Parathyroid adenoma (tissue), 2 donors: Measurements from ENCODE around the gene GPR176.

Experiments used
- H2AFZ ChIP-seq: fragments of 300-600 bp; sonication (generic); one replicate; pipeline ENCODE4 v1.7.0; 2017; ENCODE audit warnings: antibody characterized with exemption, mild to moderate bottlenecking
- H3K27ac ChIP-seq: fragments of 300-600 bp; sonication (generic); one replicate; pipeline ENCODE4 v1.7.0; 2017
- H3K27me3 ChIP-seq: fragments of 300-600 bp; sonication (generic); one replicate; pipeline ENCODE4 v1.7.0; 2017; ENCODE audit warnings: low read length; ENCODE audit not compliant: control insufficient read depth, insufficient read depth
- H3K36me3 ChIP-seq: fragments of 300-600 bp; sonication (generic); one replicate; pipeline ENCODE4 v1.7.0; 2017; ENCODE audit warnings: low read length; ENCODE audit not compliant: control insufficient read depth, insufficient read depth
- H3K4me1 ChIP-seq: fragments of 300-600 bp; sonication (generic); one replicate; pipeline ENCODE4 v1.7.0; 2017; ENCODE audit warnings: control low read depth
- H3K4me2 ChIP-seq: fragments of 300-600 bp; sonication (generic); one replicate; pipeline ENCODE4 v1.7.0; 2017; ENCODE audit warnings: low read length
- H3K4me3 ChIP-seq: fragments of 300-600 bp; sonication (generic); one replicate; pipeline ENCODE4 v1.7.0; 2017; ENCODE audit warnings: low read depth, low read length
- H3K79me2 ChIP-seq: fragments of 300-600 bp; sonication (generic); one replicate; pipeline ENCODE4 v1.7.0; 2017; ENCODE audit warnings: control low read depth
- H3K9ac ChIP-seq: fragments of 300-600 bp; sonication (generic); one replicate; pipeline ENCODE4 v1.7.0; 2017; ENCODE audit warnings: mild to moderate bottlenecking
- H3K9me3 ChIP-seq: fragments of 300-600 bp; sonication (generic); one replicate; pipeline ENCODE4 v1.7.0; 2017; ENCODE audit warnings: low read length; ENCODE audit not compliant: control insufficient read depth
- TF ChIP-seq, protein P1 (sequence below): fragments of 300-600 bp; sonication (generic); IDR thresholded peaks from one replicate; pipeline ENCODE4 v1.7.0; 2017; ENCODE audit warnings: antibody characterized with exemption, mild to moderate bottlenecking
- donor health status: primary hyperparathyroidism.

The GPR176 gene

GRCh38 chr15:39797407-39797806 lies 122.7 kb downstream of the GPR176 start:
- Histone ChIP-seq H3K9ac (no peak overlapping the region), H3K4me3 (no peak overlapping the region), H3K79me2 (no peaks in the 10 kb centered on the region), H2AFZ (no peak overlapping the region), H3K27me3 (no peaks in the 10 kb centered on the region), H3K4me1 (no peaks in the 10 kb centered on the region), H3K4me2 (no peak overlapping the region), H3K36me3 (no peaks in the 10 kb centered on the region), H3K9me3 (no peaks in the 10 kb centered on the region), H3K27ac (no peak overlapping the region)
- TF ChIP-seq, protein P1, sequence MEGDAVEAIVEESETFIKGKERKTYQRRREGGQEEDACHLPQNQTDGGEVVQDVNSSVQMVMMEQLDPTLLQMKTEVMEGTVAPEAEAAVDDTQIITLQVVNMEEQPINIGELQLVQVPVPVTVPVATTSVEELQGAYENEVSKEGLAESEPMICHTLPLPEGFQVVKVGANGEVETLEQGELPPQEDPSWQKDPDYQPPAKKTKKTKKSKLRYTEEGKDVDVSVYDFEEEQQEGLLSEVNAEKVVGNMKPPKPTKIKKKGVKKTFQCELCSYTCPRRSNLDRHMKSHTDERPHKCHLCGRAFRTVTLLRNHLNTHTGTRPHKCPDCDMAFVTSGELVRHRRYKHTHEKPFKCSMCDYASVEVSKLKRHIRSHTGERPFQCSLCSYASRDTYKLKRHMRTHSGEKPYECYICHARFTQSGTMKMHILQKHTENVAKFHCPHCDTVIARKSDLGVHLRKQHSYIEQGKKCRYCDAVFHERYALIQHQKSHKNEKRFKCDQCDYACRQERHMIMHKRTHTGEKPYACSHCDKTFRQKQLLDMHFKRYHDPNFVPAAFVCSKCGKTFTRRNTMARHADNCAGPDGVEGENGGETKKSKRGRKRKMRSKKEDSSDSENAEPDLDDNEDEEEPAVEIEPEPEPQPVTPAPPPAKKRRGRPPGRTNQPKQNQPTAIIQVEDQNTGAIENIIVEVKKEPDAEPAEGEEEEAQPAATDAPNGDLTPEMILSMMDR: no peak

GRCh38 chr15:39796601-39797000 lies 123.5 kb downstream of the GPR176 start:
- Histone ChIP-seq H3K79me2 (no peaks in the 10 kb centered on the region), H3K9me3 (no peaks in the 10 kb centered on the region), H3K9ac (no peak overlapping the region), H3K4me1 (no peaks in the 10 kb centered on the region), H3K4me3 (no peak overlapping the region), H3K27me3 (no peaks in the 10 kb centered on the region), H2AFZ (no peak overlapping the region), H3K36me3 (no peaks in the 10 kb centered on the region), H3K4me2 (no peak overlapping the region), H3K27ac (no peak overlapping the region)
- TF ChIP-seq, protein P1: no peak

DNA sequence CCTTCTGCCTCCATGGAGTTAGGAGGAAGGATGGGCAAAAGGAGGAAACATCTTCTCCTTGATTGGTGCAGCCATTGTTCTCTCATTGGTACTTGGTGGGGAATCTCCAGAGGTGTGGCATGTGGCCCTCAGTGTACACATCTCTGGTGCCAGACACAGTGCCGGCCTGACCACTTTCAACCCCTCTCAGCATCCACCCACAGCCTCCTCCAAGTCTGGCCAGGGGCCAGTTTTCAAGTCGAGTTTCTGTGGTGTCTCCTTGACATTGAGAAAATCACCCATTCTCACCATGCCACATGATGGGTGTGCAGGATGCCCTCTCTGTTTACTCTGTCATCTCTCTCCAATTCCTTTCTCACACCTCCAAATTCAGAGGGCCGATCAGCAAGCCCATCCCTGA lies 124.6 kb downstream of the GPR176 start:
- H3K4me2 ChIP-seq: no peak overlapping the region
- TF ChIP-seq, protein P1: no peak
- no peak overlapping the region for H3K9ac ChIP-seq
- H3K9me3 ChIP-seq: no peaks in the 10 kb centered on the region
- H3K4me1 ChIP-seq: no peaks in the 10 kb centered on the region
- no peaks in the 10 kb centered on the region for H3K27me3 ChIP-seq
- no peaks in the 10 kb centered on the region for H3K36me3 ChIP-seq
- no peak overlapping the region for H2AFZ ChIP-seq
- no peak overlapping the region for H3K4me3 ChIP-seq
- no peak overlapping the region for H3K27ac ChIP-seq
- no peaks in the 10 kb centered on the region for H3K79me2 ChIP-seq

GRCh38 chr15:39794954-39795353 lies 125.1 kb downstream of the GPR176 start:
- H3K4me3 ChIP-seq: no peak overlapping the region
- TF ChIP-seq, protein P1: no peak

DNA sequence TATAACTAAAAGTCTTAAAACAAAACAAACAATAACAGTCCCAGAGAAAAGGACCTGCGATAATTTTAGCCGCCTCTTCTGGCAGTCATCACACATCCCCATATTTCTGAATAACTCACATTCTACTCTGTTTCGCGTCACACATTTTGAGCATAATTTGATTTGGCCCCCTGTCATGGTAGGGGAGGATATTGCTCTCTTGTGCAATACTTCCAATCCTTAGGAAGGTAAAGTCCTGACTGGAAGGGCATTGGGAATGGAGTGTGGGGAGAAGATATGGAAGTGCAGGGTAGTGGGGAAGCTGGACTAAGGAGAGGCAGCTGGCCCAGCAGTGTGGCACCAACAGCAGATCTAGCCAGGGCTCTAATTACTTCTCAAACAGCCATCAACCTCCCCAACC lies 126.1 kb downstream of the GPR176 start:
- Histone ChIP-seq H3K9ac (no peak overlapping the region), H3K4me1 (no peaks in the 10 kb centered on the region), H2AFZ (no peak overlapping the region), H3K27ac (no peak overlapping the region), H3K36me3 (no peaks in the 10 kb centered on the region), H3K4me3 (no peak overlapping the region), H3K79me2 (no peaks in the 10 kb centered on the region), H3K27me3 (no peaks in the 10 kb centered on the region), H3K9me3 (no peaks in the 10 kb centered on the region), H3K4me2 (no peak overlapping the region)
- TF ChIP-seq, protein P1: no peak

More at GRCh38 chr15:39794954-39795353, 125.1 kb downstream of the GPR176 start:
- Histone ChIP-seq H3K9me3 (no peaks in the 10 kb centered on the region), H3K36me3 (no peaks in the 10 kb centered on the region), H3K79me2 (no peaks in the 10 kb centered on the region), H3K4me2 (no peak overlapping the region), H3K9ac (no peak overlapping the region), H2AFZ (no peak overlapping the region), H3K27me3 (no peaks in the 10 kb centered on the region), H3K4me1 (no peaks in the 10 kb centered on the region), H3K27ac (no peak overlapping the region)
